Tibial nerve (tissue), 4 donors: ENCODE results near the gene SUGCT. TPM values are rescaled to one million over a fixed set of nuclear protein-coding genes. Genes with fewer than 3 reads are reported as not detected.

Experiments
- DNase-seq, 2 donors: peaks; one replicate each; pipeline ENCODE4 v3.0.0-alpha.2; 2019; ENCODE audit warnings: low spot score in 2 of 2
- H3K27ac ChIP-seq, 4 donors: fragments of 200-600 bp; sonication (generic) in 3 of 4; one replicate each; pipeline ENCODE4 v1.5.1; 2017 to 2019; ENCODE audit warnings: mild to moderate bottlenecking in 1 of 4
- H3K27me3 ChIP-seq, 2 donors: fragments of 200-600 bp; sonication (generic) in 1 of 2; one replicate each; pipeline versions ENCODE4 v1.5.1 to v1.6.0; 2017 to 2019
- H3K36me3 ChIP-seq, 3 donors: fragments of 200-600 bp; sonication (generic); one replicate each; pipeline ENCODE4 v1.5.1; 2018 to 2019
- H3K4me1 ChIP-seq, 4 donors: fragments of 200-600 bp; sonication (generic) in 3 of 4; one replicate each; pipeline ENCODE4 v1.5.1; 2017 to 2019
- H3K4me3 ChIP-seq, 4 donors: fragments of 200-600 bp; sonication (generic) in 3 of 4; one replicate each; pipeline ENCODE4 v1.5.1; 2017 to 2019; ENCODE audit warnings: mild to moderate bottlenecking in 1 of 4, moderate library complexity in 1 of 4
- H3K9me3 ChIP-seq, 4 donors: fragments of 200-600 bp; sonication (generic) in 3 of 4; one replicate each; pipeline ENCODE4 v1.5.1; 2017 to 2019
- CTCF ChIP-seq, 5 experiments: fragments of 200-600 bp in 3 of 5; fragments of 450-650 bp in 2 of 5; sonication (generic) in 3 of 5; IDR thresholded peaks; one replicate each; pipeline ENCODE4 v1.5.1; 2016 to 2019; ENCODE audit warnings: antibody characterized with exemption in 5 of 5, mild to moderate bottlenecking in 3 of 5, moderate library complexity in 2 of 5
- EP300 ChIP-seq, 2 donors: sonication (generic); formaldehyde crosslinking; IDR thresholded peaks; one replicate each; pipeline ENCODE4 v1.6.1; 2017; ENCODE audit warnings: antibody characterized with exemption in 2 of 2, mild to moderate bottlenecking in 1 of 2
- POLR2A ChIP-seq, 2 donors: fragments of 450-650 bp; IDR thresholded peaks; one replicate each; pipeline ENCODE4 v1.6.1; 2017; ENCODE audit warnings: antibody characterized with exemption in 2 of 2, mild to moderate bottlenecking in 2 of 2, moderate library complexity in 2 of 2
- WGBS, 2 donors: methylation state at CpG; one replicate each; pipeline ENCODE4 v1.1.5; 2018; 5-methylcytosine and 5-hydroxymethylcytosine counted together
- total RNA-seq, 4 donors: library from RNA; depleted of rRNA; stranded (reverse); fragments of >200 nt; gene quantifications; one replicate each; pipeline ENCODE4 v1.1.0, GENCODE V29; 2016

Gene SUGCT
- total RNA-seq, 4 donors from 2014 or later = 2.7 to 20.8 (median 6.2) TPM

GRCh38 chr7:40393660-40394059, 258.9 kb downstream of the SUGCT start:
- no peaks in the 10 kb centered on the region for H3K4me1 ChIP-seq
- no peak overlapping the region for H3K27ac ChIP-seq
- no peaks in the 10 kb centered on the region for H3K36me3 ChIP-seq
- WGBS, 2 donors = 83 to 87% methylated on average over 3 of the region's 3 CpGs
- TF ChIP-seq EP300 (IDR thresholded peaks at IDR 0.05) = no peak
- no peak for TF ChIP-seq CTCF (IDR thresholded peaks at IDR 0.05)
- no peak for TF ChIP-seq POLR2A (IDR thresholded peaks at IDR 0.05)
- no peak overlapping the region for H3K4me3 ChIP-seq
- no peaks in the 10 kb centered on the region for H3K9me3 ChIP-seq
- no peaks in the 10 kb centered on the region for H3K27me3 ChIP-seq
- DNase-seq = no peak

GRCh38 chr7:40394400-40394799, 259.6 kb downstream of the SUGCT start:
- no peak for DNase-seq
- TF ChIP-seq CTCF (IDR thresholded peaks at IDR 0.05) (no peak), EP300 (IDR thresholded peaks at IDR 0.05) (no peak), POLR2A (IDR thresholded peaks at IDR 0.05) (no peak)
- H3K9me3 ChIP-seq = no peaks in the 10 kb centered on the region
- H3K36me3 ChIP-seq = no peaks in the 10 kb centered on the region
- H3K4me1 ChIP-seq = no peaks in the 10 kb centered on the region
- no peak overlapping the region for H3K4me3 ChIP-seq
- no peak overlapping the region for H3K27ac ChIP-seq
- 80 to 89% methylated on average over 1 of the region's 1 CpG for WGBS, 2 donors
- no peaks in the 10 kb centered on the region for H3K27me3 ChIP-seq

- H3K4me3 ChIP-seq = no peak overlapping the region
- no peaks in the 10 kb centered on the region for H3K36me3 ChIP-seq
- no peaks in the 10 kb centered on the region for H3K27me3 ChIP-seq
- H3K9me3 ChIP-seq = no peaks in the 10 kb centered on the region
- 86 to 88% methylated on average over 4 of the region's 4 CpGs for WGBS, 2 donors
- no peak for DNase-seq
- no peaks in the 10 kb centered on the region for H3K4me1 ChIP-seq
- no peak overlapping the region for H3K27ac ChIP-seq
- TF ChIP-seq CTCF (IDR thresholded peaks at IDR 0.05) (no peak), POLR2A (IDR thresholded peaks at IDR 0.05) (no peak), EP300 (IDR thresholded peaks at IDR 0.05) (no peak)
Measured at GRCh38 chr7:40400525-40400924, 265.7 kb downstream of the SUGCT start.

DNA sequence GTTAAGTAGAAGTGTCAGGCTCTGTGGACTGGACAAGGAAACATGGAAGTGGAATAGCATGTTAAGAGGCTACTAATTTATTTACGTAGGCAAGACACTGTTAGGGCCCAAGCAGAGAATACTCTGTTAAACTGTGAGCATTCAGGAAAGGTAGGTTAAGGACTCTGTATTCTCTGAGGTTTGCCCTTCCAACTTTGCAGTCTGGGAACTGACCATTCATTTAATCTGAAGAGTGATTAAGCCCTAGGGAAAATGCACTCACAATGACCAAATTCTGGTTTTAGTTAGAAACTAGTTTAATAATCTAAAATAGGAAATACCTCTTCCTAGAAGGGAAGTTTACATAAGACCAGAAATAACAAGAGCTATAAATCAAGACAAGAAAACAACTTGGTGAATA, 266.6 kb downstream of the SUGCT start:
- peaks cover 0 to 6% (median 0%) of the 10 kb centered on the region in 4 donors for H3K9me3 ChIP-seq
- 80 to 89% methylated on average over 1 of the region's 1 CpG for WGBS, 2 donors

GRCh38 chr7:40402661-40403060, 267.9 kb downstream of the SUGCT start:
- DNase-seq = no peak
- Histone ChIP-seq H3K9me3 (peaks cover 0 to 9% (median 0%) of the 10 kb centered on the region in 4 donors), H3K27ac (no peak overlapping the region), H3K27me3 (no peaks in the 10 kb centered on the region), H3K36me3 (no peaks in the 10 kb centered on the region), H3K4me1 (no peaks in the 10 kb centered on the region), H3K4me3 (no peak overlapping the region)
- TF ChIP-seq EP300 (IDR thresholded peaks at IDR 0.05) (no peak), POLR2A (IDR thresholded peaks at IDR 0.05) (no peak), CTCF (IDR thresholded peaks at IDR 0.05) (no peak)
- WGBS, 2 donors = 56 to 61% methylated on average over 5 of the region's 5 CpGs

More for the DNA sequence above, 266.6 kb downstream of the SUGCT start:
- H3K4me3 ChIP-seq = no peak overlapping the region
- DNase-seq = no peak
- no peaks in the 10 kb centered on the region for H3K4me1 ChIP-seq
- TF ChIP-seq EP300 (IDR thresholded peaks at IDR 0.05) = no peak
- TF ChIP-seq POLR2A (IDR thresholded peaks at IDR 0.05) = no peak
- no peak for TF ChIP-seq CTCF (IDR thresholded peaks at IDR 0.05)
- no peaks in the 10 kb centered on the region for H3K36me3 ChIP-seq
- H3K27ac ChIP-seq = no peak overlapping the region
- H3K27me3 ChIP-seq = no peaks in the 10 kb centered on the region
